DMS153 treated with DMSO at 0.1 percent for 48 hours (cell line): ENCODE results near the gene PRSS53.
"Not testable (repeated sequence)": the region's sequence is repeated elsewhere in the genome, so short reads cannot be mapped to it uniquely, and the experiment has no call there.

Experiments
- DNase-seq: peaks from one replicate; lab custom pipeline; 2025; ENCODE audit not compliant: unreplicated experiment; lab: John Stamatoyannopoulos, UW

PRSS53 gene

DNA sequence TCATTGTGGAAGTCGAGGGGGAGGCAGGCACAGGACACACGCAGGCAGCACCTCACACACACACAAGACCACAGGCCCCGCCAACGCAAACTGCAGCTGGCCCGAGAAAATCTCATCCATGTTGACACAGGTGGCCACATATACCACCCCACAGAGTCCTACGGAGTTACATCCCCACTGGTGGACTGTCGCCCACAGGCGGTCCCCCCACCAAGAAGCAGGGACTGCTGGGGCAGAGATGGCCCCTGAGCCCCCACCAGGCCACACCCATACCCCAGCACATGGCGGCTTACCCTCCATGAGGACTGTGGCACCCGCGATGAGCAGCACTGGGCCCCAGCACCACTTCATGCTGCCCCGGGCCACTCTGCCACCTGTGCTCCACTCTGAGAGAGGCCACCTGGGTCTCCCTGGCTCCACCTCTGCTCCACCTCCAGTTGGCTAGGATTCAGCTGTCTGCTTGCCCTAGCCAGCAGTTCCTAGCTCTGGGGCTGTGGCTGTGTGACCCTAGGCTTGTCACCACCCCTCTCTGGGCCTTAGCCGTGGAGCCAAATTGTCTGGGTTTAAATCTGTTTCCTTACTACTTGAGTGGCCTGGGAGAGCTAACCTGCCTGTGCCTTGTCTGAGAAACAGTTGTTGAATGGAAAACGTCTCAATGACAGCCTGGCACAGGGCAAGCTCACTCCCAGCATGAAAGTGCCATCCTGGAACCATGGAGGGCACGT, at the start of gene PRSS53:
Gene PRSS53 (minus strand): TSS at position 485 of the 725 bp plus-strand sequence. CDS start 134 bp downstream, at position 351.
- no peak for DNase-seq

DNA sequence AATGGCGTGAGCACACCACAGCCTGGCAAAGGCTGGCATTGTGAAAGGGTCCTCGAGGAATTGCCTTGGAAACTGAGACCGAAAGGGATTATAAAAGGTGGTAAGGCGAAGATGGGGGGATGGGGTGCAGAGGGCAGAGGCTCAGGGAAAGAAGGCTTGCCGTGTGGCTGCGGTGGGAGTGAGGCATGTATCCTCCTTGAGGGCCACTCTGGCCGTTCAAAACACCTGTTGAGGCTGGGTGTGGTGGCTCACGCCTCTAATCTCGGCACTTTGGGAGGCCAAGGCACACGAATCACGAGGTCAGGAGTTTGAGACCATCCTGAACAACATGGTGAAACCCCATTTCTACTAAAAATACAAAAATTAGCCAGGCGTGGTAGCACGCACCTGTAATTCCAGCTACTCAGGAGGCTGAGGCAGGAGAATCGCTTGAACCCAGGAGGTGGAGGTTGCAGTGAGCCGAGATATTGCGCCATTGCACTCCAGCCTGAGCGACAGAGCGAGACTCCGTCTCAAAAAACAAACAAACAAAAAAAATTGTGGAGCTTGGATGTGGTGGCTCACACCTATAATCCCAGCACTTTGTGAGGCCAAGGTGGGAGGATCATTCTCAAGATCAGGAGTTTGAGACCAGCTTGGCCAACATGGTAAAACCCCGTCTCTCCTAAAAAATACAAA, 48.2 kb upstream of the PRSS53 start:
- not testable (repeated sequence) for DNase-seq

DNA sequence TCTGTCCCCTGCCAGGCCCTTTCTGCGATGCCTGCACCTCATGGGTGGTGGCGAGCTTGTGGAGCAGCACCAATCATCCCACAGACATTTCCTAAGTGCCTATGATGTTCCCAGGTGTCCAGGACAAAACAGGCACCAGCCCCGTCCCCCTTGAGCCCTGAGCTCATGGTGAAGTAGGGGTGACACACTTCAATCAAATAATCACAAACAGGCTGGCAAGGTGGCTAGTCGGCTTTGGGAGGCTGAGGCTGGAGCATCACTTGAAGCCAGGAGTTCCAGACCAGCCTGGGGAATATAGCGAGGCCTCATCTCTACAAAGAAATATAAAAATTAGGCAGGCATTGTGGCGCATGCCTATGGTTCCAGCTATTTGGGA, 47.5 kb upstream of the PRSS53 start:
- no peak for DNase-seq

DNA sequence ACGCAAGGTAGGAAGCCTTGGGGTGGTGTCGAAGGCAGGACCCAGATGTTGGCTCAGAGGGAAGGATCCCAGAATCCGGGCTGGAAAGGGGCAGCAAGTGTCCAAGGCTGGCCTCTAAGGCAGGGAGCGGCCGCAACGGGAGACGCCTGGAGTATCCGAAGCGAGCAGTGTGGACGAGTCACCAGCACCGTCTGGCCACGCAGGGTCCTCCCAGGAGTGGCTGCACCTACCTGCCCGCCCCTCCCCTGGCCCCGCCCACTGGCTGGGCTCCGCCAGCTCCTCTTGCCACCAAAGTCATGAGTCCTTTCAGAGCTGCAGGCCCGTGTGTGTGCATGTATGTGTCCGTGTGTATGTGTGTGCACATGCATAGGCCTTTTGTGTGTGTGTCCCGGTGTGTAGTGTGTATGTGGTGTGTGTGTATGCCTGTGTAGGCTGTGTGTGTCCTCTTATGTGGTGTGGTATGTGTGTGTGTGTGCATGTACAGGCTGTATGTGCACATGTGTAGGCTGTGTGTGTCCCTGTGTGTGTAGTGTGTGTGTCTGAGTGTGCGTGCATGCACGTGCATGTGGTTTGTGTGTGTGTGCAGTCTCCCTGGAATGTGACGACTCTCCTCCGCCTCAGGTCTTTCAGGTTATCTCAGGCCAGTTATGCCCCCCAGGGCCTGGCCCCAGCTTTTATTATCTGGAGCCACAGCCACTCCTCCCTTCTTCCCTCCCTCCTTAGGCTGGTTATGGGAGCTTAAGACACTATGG, 47.0 kb upstream of the PRSS53 start, which contains the start of gene PRSS8:
Gene PRSS8 (minus strand): TSS at position 193 of the 752 bp plus-strand sequence. CDS start 229 bp downstream, outside the sequence.
- DNase-seq, result peak; percentile 23

DNA sequence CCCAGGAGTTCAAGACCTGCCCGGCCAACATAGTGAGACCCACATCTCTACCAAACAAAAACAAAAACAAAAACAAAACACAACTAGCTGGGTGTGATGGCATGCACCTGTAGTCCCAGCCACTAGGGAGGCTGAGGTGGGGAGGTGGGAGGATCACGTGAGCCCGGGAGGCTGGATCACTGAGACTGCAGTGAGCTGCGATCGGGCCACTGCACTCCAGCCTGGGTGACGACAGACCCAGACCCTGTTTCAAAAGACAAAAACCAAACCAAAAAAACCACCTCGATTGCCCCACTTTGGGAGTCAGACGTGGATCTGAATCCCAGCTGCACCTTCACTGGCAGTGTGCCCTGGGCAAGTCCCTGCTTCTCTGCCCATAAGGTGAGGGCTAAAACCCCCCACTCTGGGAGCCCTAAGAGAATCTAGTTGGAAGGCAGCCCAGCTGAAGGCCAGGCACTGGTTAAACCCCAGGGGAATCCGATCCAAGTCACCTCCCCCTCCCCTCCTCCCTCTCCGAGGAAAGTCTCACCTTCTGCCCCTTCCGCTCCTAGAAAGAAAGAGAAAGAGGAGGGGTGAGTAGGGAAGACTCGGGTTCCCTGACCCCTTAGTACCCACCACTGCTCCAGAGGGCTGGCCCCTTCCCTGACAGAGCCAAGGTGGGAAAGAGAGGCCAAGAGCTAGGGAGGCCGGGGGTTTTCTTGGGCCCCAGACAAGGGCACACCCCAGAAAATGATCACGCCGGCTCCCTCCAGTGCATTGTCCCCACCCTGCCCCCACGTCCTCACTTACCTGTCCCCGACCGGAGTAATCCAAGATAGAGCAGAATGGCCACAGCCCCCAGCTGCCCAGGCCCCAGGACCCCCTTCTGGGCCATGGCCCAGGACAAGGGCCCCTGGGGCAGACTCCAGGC, 46.1 kb upstream of the PRSS53 start:
- peak; percentile 28 for DNase-seq

DNA sequence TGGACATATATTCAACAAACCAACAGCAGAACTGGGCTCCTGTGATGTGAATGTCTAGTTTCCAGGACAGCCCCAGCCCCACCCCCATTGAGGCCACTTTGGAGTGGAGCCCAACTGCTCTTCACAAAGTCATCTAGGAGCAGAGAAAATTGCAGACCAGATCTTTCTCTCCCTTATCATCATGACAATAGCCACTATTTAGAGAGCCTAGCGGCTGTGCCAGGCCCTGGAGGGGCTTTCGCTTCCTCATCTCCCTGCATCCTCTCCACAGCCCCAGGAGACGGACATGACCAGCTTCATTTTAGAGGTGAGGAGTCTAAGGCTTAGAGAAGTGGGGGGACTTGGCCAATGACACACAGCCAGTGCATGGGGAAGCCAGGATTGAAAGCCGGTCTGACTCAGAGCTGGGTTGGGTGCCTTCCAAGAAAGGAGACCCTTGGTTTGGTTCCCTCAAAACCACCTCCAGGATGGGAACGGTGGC, 45.4 kb upstream of the PRSS53 start:
- DNase-seq, result no peak

DNA sequence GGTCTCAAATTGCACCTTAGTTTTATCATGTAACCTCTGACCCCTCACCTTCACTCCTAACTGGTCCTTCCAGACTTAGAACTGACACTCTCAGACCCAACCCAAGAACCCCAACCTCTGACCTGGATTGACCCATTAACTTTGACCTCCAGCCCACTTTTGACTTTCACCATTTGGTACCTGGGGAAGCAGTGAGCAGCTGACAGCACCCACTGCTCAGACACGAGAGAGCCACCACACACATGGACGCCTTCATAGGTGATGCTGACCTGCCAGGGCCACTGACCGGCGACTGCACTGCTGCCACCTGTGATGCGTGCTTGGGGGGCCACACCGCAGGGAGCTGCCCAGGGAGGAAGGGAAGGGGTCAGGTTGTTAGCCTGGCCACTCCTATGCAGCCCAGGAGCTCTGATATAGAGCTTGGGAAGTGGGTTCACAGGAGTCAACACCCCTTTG, 44.3 kb upstream of the PRSS53 start:
- DNase-seq, result no peak

DNA sequence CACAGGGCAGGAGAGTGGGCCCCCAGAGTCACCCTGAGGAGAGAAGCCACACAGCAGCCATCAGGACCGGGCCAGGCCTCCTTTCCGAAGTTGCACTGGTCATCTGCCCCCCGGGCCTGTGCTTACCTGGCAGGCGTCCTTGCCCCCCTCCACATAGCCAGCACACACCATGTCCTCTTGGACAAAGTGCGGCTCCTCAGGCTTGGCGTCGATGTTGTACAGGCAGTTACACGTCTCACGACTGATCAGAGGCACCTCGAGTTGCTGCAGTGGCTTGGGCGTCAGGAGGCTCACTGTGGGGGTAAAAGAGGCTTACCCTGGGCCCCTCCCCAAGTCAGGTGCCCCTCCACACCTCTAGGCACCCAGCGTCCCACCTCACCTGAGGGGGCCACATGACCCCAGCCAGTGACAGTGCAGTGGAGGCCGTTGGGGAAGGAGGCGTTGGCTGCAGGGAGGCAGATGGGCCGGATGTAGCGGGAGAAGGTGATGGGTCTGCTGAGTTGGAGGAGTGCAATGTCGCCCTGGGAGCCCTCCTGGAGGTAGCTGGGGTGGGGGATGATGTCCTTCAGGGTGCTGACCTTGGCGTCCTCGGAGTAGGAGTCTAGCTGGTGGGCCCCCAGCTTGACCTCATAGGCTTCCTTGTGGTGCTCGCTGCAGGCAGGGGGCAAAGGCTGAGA, 43.7 kb upstream of the PRSS53 start:
- DNase-seq, result no peak

DNA sequence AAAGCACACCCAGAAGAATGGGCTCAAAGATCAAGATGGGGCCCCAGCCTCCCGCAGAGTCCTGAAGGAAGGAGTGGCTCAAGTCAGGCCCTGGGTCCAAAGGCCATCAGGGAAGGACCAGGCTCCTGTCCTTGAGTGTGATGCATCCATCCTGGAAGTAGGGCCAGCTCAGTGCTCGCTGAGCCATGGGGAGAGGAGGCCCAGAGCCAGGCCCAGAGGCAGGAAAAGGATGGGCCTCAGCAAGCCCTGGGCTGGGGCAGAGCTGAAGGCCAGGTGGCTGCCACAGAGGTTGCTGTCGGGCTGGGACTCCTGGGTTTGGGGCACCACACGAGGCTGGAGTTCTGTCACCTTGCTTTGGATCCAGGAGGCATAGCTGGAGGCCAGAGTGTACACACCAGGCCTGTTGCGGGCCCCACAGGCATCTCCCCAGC, 43.1 kb upstream of the PRSS53 start:
- no peak for DNase-seq

DNA sequence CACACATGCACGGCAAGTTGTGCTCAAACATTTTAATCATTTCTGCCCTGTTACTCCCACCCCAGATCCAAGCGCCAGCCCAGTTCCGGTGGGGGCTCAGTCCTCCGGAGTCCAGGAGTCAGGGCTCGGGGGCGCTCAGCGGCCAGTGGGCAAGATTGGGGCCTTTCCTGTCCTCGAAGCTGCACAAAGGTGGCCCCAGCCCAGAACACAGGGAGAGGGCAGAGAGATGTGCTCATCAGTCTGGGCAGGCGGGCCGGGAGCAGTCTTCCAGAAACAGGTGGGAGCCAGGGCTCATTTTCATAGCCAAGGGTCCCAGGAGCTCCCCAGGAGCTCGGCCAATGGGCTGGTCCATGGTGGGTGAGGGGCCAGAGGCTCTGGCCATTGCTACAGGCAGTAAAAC, 42.7 kb upstream of the PRSS53 start:
- no peak for DNase-seq

DNA sequence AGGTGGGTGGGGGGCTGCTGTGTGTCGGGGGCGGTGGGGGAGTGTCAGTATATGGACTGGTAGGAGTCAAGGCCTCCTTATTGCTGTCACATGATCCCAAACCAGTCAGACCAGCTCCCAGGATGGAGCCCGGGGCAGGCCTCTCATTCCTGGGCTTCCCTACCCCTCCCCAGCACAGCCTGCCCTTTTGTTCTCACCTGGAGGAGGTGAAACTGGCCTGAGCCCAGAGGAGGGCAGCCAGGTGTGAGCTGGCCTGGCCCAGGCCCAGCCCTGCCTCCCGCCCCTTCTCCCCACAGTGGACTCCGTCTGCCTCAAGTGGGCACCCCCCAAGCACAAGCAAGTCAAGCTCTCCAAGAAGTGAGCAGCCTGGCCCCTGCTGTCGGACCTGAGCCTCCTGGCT, 42.2 kb upstream of the PRSS53 start:
- DNase-seq, result peak; percentile 12

DNA sequence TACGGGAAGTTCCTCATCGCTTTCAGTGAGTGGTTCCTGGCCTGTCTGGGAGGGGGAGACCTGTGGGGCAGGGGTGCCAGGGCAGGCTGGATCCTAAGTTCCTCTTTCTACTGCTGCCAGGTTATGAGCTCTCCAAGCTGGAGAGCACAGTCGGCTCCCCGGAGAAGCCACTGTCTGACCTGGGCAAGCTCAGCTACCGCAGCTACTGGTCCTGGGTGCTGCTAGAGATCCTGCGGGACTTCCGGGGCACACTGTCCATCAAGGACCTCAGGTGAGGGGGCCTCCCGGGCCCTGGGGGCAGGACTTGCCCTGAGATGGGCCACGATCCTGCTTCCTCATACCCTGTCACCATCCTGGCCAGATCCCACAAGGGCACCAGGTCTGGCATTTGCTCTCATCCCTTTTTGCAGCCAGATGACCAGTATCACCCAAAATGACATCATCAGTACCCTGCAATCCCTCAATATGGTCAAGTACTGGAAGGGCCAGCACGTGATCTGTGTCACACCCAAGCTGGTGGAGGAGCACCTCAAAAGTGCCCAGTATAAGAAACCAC, 41.7 kb upstream of the PRSS53 start:
- no peak for DNase-seq

DNA sequence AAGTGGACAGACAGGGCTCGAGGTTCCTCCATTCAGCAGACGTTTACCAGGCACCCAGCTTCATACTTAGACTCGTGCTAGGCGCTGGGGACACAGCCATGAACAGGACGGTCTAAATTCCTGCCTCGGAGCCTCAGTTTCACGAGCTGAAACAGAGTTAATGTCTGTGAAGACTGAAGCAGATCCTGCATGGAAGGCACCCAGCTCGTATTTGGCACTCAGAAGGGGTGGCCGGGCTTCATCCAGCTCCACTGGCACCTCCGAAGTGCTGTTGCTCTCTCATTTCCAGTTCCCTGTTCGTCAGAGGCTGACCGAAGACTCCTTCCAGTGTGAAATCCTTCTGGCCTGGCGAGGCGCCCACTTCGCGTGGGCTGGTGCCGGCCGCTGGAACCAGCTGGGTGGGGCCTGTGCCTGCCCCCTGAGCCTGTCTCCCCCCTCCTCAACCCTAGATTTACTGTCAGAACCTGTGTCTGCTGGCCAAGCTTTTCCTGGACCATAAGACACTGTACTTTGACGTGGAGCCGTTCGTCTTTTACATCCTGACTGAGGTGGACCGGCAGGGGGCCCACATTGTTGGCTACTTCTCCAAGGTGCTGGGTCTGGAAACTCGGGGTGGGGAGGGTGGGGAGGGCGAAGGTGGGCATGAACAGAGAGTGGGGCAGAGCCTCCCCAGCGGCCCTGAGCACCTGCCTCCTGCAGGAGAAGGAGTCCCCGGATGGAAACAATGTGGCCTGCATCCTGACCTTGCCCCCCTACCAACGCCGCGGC, 41.0 kb upstream of the PRSS53 start:
- DNase-seq, result no peak

DNA sequence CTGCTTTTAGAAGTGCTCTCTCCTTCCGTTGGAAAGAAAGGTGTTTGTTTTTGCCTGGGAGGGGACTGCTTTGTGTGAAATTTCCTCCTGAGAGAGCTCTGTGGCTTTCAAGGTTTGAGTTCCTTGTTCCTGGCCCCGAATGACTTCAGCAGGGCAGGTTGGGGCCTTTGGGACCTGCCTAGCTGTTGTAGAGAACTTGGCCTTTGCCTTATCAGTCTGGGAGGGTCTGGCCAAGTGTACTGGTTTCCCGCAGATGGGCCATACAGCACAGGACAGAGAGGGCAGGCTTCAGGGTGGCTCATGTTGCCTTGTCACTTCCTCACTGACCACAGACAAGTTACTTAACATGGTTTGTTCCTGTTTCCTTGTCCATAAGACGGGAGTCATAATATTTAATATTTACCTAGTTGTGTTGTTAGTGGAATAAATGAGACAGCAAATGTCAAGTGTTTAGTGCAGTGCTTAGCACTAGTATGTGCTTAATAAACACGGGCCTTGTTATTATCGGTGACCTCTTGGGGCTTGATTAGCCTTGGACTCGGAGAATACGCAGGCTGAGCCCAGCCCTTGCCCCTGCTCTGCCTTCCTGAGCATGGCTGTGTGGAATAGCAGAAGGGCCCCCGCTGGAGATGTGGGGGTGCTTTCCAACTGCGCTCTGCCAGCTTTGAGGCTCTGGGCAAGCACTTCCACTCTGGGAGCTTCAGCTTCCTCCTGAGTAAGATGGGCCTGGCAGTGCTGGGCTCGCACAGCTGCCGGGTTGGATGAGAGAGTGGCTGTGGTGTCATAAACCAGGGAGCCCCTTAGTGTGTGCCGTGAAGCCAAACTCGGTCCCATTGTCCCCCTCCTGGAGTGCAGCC, 40.2 kb upstream of the PRSS53 start:
- DNase-seq, result no peak

DNA sequence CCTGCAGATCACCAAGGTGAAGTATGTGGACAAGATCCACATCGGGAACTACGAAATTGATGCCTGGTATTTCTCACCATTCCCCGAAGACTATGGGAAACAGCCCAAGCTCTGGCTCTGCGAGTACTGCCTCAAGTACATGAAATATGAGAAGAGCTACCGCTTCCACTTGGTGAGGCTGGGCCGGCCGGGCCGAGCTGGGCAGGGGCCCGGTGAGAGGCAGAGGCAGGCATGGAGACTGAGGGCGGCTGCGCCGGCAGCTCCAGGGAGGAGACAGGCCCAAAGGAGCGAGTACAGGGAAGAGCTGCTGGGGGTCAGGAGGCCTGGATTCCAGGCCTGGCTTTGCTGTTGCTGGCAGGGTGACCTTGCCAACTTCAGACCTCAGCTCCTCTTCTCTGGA, 38.4 kb upstream of the PRSS53 start:
- no peak for DNase-seq

DNA sequence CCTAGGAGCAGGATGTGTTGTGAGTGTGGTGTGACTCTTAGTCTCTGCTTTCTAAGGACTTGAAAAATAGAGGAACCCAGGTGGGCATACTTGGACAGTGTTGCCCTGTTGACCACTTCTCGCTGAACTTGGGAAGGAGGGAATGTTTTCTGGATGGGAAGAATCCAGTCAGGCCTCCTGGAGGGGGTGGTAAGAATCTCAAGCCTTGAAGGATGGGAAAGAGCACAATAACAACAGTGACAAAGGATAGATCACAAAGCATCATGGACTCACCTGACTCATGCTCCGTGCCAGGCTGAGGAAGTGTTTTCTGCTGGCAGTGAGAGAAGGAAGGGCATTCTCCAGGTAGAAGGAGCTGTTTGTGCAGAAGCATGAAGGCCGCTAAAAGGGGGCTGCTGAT, 37.1 kb upstream of the PRSS53 start:
- DNase-seq, result no peak

DNA sequence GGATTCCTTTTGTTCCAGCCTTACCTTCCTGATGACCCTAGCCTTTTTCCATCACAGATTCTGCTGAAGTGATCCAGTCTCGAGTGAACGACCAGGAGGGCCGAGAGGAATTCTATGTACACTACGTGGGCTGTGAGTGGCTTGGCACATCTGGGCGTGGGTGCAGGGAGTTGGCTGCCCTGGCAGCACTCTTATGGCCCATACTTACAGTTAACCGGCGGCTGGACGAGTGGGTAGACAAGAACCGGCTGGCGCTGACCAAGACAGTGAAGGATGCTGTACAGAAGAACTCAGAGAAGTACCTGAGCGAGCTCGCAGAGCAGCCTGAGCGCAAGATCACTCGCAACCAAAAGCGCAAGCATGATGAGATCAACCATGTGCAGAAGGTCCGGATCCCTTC, 31.4 kb upstream of the PRSS53 start:
- no peak for DNase-seq
